K562 (cell line): ENCODE measurements around the gene SENP1. TPM values are rescaled to one million over a fixed set of nuclear protein-coding genes. Genes with fewer than 3 reads are reported as not detected.

Experiments
- ATAC-seq: fragments of 200-7000 bp; cut with Tn5 transposase; 3 replicates; pipeline ENCODE4 v1.9.1; 2020; ENCODE audit warnings: moderate library complexity
- BruUV-seq: library from RNA; stranded (reverse); fragments of 400-500 nt; replicated peaks from 2 replicates; lab custom pipeline; 2021; lab: Mats Ljungman, UMichigan
- CTCF ChIA-PET: fragments of 300-600 bp; formaldehyde crosslinking; extraction: SDS; loops from one replicate; lab custom pipeline; 2021; ENCODE audit warnings: low intra/inter-chr PET ratio; lab: Yijun Ruan, JAX
- POLR2A ChIA-PET: fragments of 300-600, 350-650 bp; sonication (Branson Sonifier 250); formaldehyde crosslinking; extraction: SDS; loops from one replicate; lab custom pipeline; 2021; ENCODE audit warnings: antibody characterized with exemption, inconsistent platforms; lab: Yijun Ruan, JAX
- DNase-seq, 4 experiments: peaks; one replicate each; pipeline versions ENCODE4 v3.0.0 to v3.0.0-alpha.2; 2011 to 2018; ENCODE audit warnings: low spot score in 3 of 4, mixed read lengths in 3 of 4; ENCODE audit errors: extremely low read depth in 1 of 4
- FAIRE-seq: peaks from 2 replicates; lab custom pipeline; 2011; peaks lifted over from hg19 to GRCh38; lab: Jason Lieb, UNC
- H2AFZ ChIP-seq: 2 replicates; pipeline ENCODE4 v1.6.0; 2011; ENCODE audit warnings: low read depth, low read length, control low read depth, inconsistent platforms
- H3K27ac ChIP-seq: fragments of 200-600 bp; 3 replicates; pipeline ENCODE4 v1.8.0; 2011; ENCODE audit warnings: low read depth, mild to moderate bottlenecking, control low read depth, inconsistent platforms, low read length, moderate library complexity, mixed read lengths; ENCODE audit errors: extremely low read depth
- H3K27me3 ChIP-seq, 2 experiments: fragments of 300-600 bp in 1 of 2; 2 replicates in 1 of 2; 3 replicates in 1 of 2; pipeline versions ENCODE4 v1.6.0 to v1.8.0; 2011; ENCODE audit warnings: inconsistent platforms in 2 of 2, low read length in 2 of 2, mild to moderate bottlenecking in 1 of 2, mixed read lengths in 1 of 2, moderate library complexity in 1 of 2; ENCODE audit not compliant: control insufficient read depth in 2 of 2, insufficient read depth in 2 of 2
- H3K36me3 ChIP-seq: fragments of 300-600 bp; 3 replicates; pipeline ENCODE4 v1.8.0; 2011; ENCODE audit warnings: mild to moderate bottlenecking, low read length, inconsistent platforms; ENCODE audit not compliant: control insufficient read depth, insufficient read depth
- H3K4me1 ChIP-seq, 2 experiments: fragments of 200-600 bp in 1 of 2; replicated peaks in 1 of 2; 2 replicates in 1 of 2; 3 replicates in 1 of 2; pipeline versions ENCODE4 v1.5.1 to v1.8.0; 2011; ENCODE audit warnings: inconsistent platforms in 2 of 2, low read length in 2 of 2, mild to moderate bottlenecking in 1 of 2, mixed read lengths in 1 of 2, moderate library complexity in 1 of 2; ENCODE audit not compliant: control insufficient read depth in 2 of 2, insufficient read depth in 2 of 2
- H3K4me2 ChIP-seq: 2 replicates; pipeline ENCODE4 v1.6.1; 2011; ENCODE audit warnings: low read length, control low read depth, inconsistent platforms, mixed read lengths; ENCODE audit not compliant: insufficient read depth
- H3K4me3 ChIP-seq: fragments of 200-600 bp; sonication (generic), shearing (Covaris generic); 2 replicates; pipeline ENCODE4 v1.5.1; 2016; ENCODE audit warnings: control low read depth, inconsistent platforms
- H3K79me2 ChIP-seq: fragments of 200-600 bp; 3 replicates; pipeline ENCODE4 v1.8.0; 2011; ENCODE audit warnings: low read length, inconsistent platforms; ENCODE audit not compliant: control insufficient read depth, insufficient read depth
- H3K9ac ChIP-seq, 2 experiments: 2 replicates each; pipeline versions ENCODE4 v1.6.0 to v1.6.1; 2011; ENCODE audit warnings: low read depth in 2 of 2, low read length in 2 of 2, control low read depth in 1 of 2, inconsistent platforms in 1 of 2, mild to moderate bottlenecking in 1 of 2, mixed read lengths in 1 of 2; ENCODE audit not compliant: insufficient read depth in 1 of 2
- H3K9me1 ChIP-seq: one replicate; pipeline ENCODE4 v1.6.0; 2011; ENCODE audit warnings: inconsistent platforms, mild to moderate bottlenecking, low read length, moderate library complexity; ENCODE audit not compliant: control insufficient read depth, insufficient read depth
- H3K9me3 ChIP-seq: replicated peaks from 2 replicates; pipeline ENCODE4 v1.5.1; 2011; ENCODE audit warnings: low read depth, low read length, inconsistent platforms; ENCODE audit not compliant: control insufficient read depth, insufficient read depth
- H4K20me1 ChIP-seq: replicated peaks from 2 replicates; pipeline ENCODE4 v1.6.1; 2011; ENCODE audit warnings: low read length, inconsistent platforms, mixed read lengths; ENCODE audit not compliant: control insufficient read depth, insufficient read depth
- BRCA1 ChIP-seq, 2 experiments: fragments of 450-650 bp in 1 of 2; sonication (generic) in 1 of 2; formaldehyde crosslinking in 1 of 2; IDR thresholded peaks; 2 replicates each; pipeline versions ENCODE4 v1.5.0 to v1.6.1; 2017 to 2020; ENCODE audit warnings: mild to moderate bottlenecking in 1 of 2, missing genetic modification reagents in 1 of 2
- CHD4 ChIP-seq: fragments of 200-600 bp; sonication (generic); IDR thresholded peaks from 3 replicates; pipeline ENCODE4 v1.6.1; 2012; ENCODE audit warnings: low read depth, mild to moderate bottlenecking, mixed read lengths, low read length, inconsistent platforms; ENCODE audit not compliant: insufficient read depth, insufficient replicate concordance, poor library complexity, severe bottlenecking
- CLOCK ChIP-seq: fragments of 250-450 bp; sonication (Bioruptor Pico); IDR thresholded peaks from 2 replicates; pipeline ENCODE4 v1.4.0; 2020; ENCODE audit warnings: mild to moderate bottlenecking, moderate library complexity, borderline replicate concordance
- CTBP1 ChIP-seq: fragments of 450-650 bp; IDR thresholded peaks from 2 replicates; pipeline ENCODE4 v1.6.1; 2016; ENCODE audit warnings: borderline replicate concordance
- DACH1 ChIP-seq: fragments of 450-650 bp; IDR thresholded peaks from 2 replicates; pipeline ENCODE4 v1.6.1; 2018; ENCODE audit not compliant: partially characterized antibody
- EHMT2 ChIP-seq: fragments of 450-650 bp; IDR thresholded peaks from 2 replicates; pipeline ENCODE4 v1.6.1; 2018; ENCODE audit warnings: antibody characterized with exemption
- HMG20B ChIP-seq: fragments of 250-450 bp; sonication (Bioruptor Pico); IDR thresholded peaks from 2 replicates; pipeline ENCODE4 v1.5.0; 2021; ENCODE audit warnings: mild to moderate bottlenecking
- KLF13 ChIP-seq: fragments of 450-650 bp; IDR thresholded peaks from 2 replicates; pipeline ENCODE4 v1.6.1; 2016; ENCODE audit warnings: missing genetic modification characterization, low read depth, mild to moderate bottlenecking, missing compliant biosample characterization, moderate library complexity, borderline replicate concordance
- MCM5 ChIP-seq: fragments of 450-650 bp; IDR thresholded peaks from 2 replicates; pipeline ENCODE4 v1.6.1; 2016; ENCODE audit warnings: low read depth
- MNT ChIP-seq, 2 experiments: fragments of 450-650 bp; conservative IDR thresholded peaks; 2 replicates each; pipeline ENCODE4 v1.6.1; 2017; ENCODE audit warnings: mild to moderate bottlenecking in 2 of 2, moderate library complexity in 2 of 2
- NFIX ChIP-seq: fragments of 250-450 bp; sonication (Bioruptor Pico); IDR thresholded peaks from 2 replicates; pipeline ENCODE4 v1.4.0; 2020; ENCODE audit warnings: low read depth, mild to moderate bottlenecking, moderate library complexity
- NR2C1 ChIP-seq, 2 experiments: fragments of 450-650 bp; IDR thresholded peaks; 2 replicates each; pipeline ENCODE4 v1.6.1; 2017; ENCODE audit warnings: mild to moderate bottlenecking in 2 of 2, antibody characterized with exemption in 1 of 2, inconsistent platforms in 1 of 2, missing compliant biosample characterization in 1 of 2, missing genetic modification characterization in 1 of 2
- PTTG1 ChIP-seq: fragments of 450-650 bp; IDR thresholded peaks from 2 replicates; pipeline ENCODE4 v1.6.1; 2016; ENCODE audit warnings: low read depth, mild to moderate bottlenecking, missing genetic modification characterization, missing compliant biosample characterization
- TAF1 ChIP-seq: IDR thresholded peaks from 2 replicates; pipeline ENCODE4 v1.6.1; 2011; ENCODE audit warnings: mild to moderate bottlenecking, low read length, moderate library complexity; ENCODE audit not compliant: insufficient read depth, control insufficient read depth, severe bottlenecking; ENCODE audit errors: extremely low read depth
- ZFX ChIP-seq: sonication (generic); formaldehyde crosslinking; IDR thresholded peaks from 2 replicates; pipeline ENCODE4 v1.8.0; 2022; ENCODE audit warnings: mild to moderate bottlenecking, missing genetic modification reagents, moderate library complexity
- ZNF436 ChIP-seq: fragments of 250-450, 450-650 bp; sonication (Bioruptor Pico); formaldehyde crosslinking; IDR thresholded peaks from 2 replicates; pipeline ENCODE4 v1.7.0; 2020; ENCODE audit warnings: mild to moderate bottlenecking
- ZNF780A ChIP-seq: fragments of 250-450 bp; sonication (Bioruptor Pico); IDR thresholded peaks from 2 replicates; pipeline ENCODE4 v1.5.0; 2021; ENCODE audit warnings: mild to moderate bottlenecking
- whole genome bisulfite sequencing: fragments of 100-300 bp; shearing (Covaris generic); methylation state at CpG from one replicate; pipeline ENCODE4 v1.1.6; 2016; ENCODE audit warnings: low coverage, mixed read lengths; ENCODE audit not compliant: insufficient coverage; ENCODE audit errors: missing lambda C conversion rate; 5-methylcytosine and 5-hydroxymethylcytosine counted together
- in situ Hi-C: fragments of 300-500 bp; cut with MboI; formaldehyde crosslinking; loops from 4 replicates; pipeline ENCODE4 v1.15.0; 2018; ENCODE audit warnings: inconsistent platforms, mixed read lengths
- intact Hi-C: fragments of 100-400 bp; cut with micrococcal nuclease; formaldehyde crosslinking; loops from 2 replicates; pipeline ENCODE4 v1.14.2; 2022
- polyA plus RNA-seq, 8 experiments: library from polyadenylated mRNA; depleted of rRNA in 4 of 8; stranded (reverse) in 5 of 8; unstranded in 3 of 8; fragments of >200 nt; fragmentation: Nextera tagmentation in 2 of 8; fragmentation: Illumina TruSeq in 1 of 8; extraction: Ambion mirVana in 2 of 8; extraction: Trizol in 1 of 8; gene quantifications; 2 replicates each; pipeline versions ENCODE4 v1.2.1 to v1.2.3, GENCODE V29; 2011 to 2014; ENCODE audit warnings: inconsistent platforms in 1 of 8, missing spikeins in 1 of 8
- total RNA-seq, 7 experiments: library from RNA; depleted of rRNA in 6 of 7; stranded (reverse); fragments of >200 nt in 6 of 7; fragmentation: Illumina TruSeq in 2 of 7; extraction: Trizol in 2 of 7; gene quantifications; 2 replicates each; pipeline versions ENCODE4 v1.2.1 to v1.2.3, GENCODE V29; 2011 to 2021; ENCODE audit warnings: low replicate concordance in 1 of 7

SENP1 gene
- total and polyA plus RNA-seq, 9 of the 15 experiments (the other 6 are each of a cell fraction or from before 2014, with no cell fraction given) = 15.5 to 59.0 (median 36.3) TPM

GRCh38 chr12:48080285-48080684, 25.6 kb downstream of the SENP1 start (continued):
- no peak for TF ChIP-seq CTBP1

- H3K4me1 ChIP-seq = no peaks in the 10 kb centered on the region
- no peak overlapping the region for H3K4me2 ChIP-seq
- no peaks in the 10 kb centered on the region for H4K20me1 ChIP-seq
- DNase-seq = no peak
- H3K9me1 ChIP-seq = no peaks in the 10 kb centered on the region
- no peaks in the 10 kb centered on the region for H3K9me3 ChIP-seq
- in situ Hi-C loops (no loop called here), intact Hi-C loops (no loop called here)
- ChIA-PET CTCF (no interaction called here), POLR2A (interaction anchor here (0.6 kb wide), 1 partner anchor 9 kb away, joined by 3 read pairs; no protein-coding TSS in a partner anchor)
- H3K79me2 ChIP-seq = no peaks in the 10 kb centered on the region
- no peaks in the 10 kb centered on the region for H3K27me3 ChIP-seq
- FAIRE-seq = no peak
- no peak overlapping the region for H3K27ac ChIP-seq
- no TSS peak for BruUV-seq
- H3K36me3 ChIP-seq = peaks cover 58% of the 10 kb centered on the region
- H2AFZ ChIP-seq = no peak overlapping the region
- ATAC-seq = no peak
- 98% methylated on average over 5 of the region's 5 CpGs for WGBS
- H3K9ac ChIP-seq = no peak overlapping the region
- no peak overlapping the region for H3K4me3 ChIP-seq
- TF ChIP-seq MNT (conservative IDR thresholded peaks at IDR 0.05) (no peak), ZNF780A (CRISPR knock-in tag) (no peak), NFIX (CRISPR knock-in tag) (no peak), PTTG1 (tag) (no peak), MCM5 (no peak), CHD4 (no peak), HMG20B (CRISPR knock-in tag) (no peak), ZNF436 (CRISPR knock-in tag) (no peak), ZFX (CRISPR knock-in tag) (no peak), CLOCK (no peak), BRCA1 (IDR thresholded peaks at IDR 0.05) (no peak), BRCA1 (CRISPR knock-in tag; IDR thresholded peaks at IDR 0.05) (no peak), NR2C1 (IDR thresholded peaks at IDR 0.05) (no peak), NR2C1 (tag; IDR thresholded peaks at IDR 0.05) (no peak), DACH1 (no peak), TAF1 (no peak), EHMT2 (no peak), KLF13 (tag) (no peak)
Measured at GRCh38 chr12:48078901-48079300, 27.0 kb downstream of the SENP1 start.
